Upper lobe of left lung (tissue), 6 donors: ENCODE results near the gene GRHPR. TPM values are rescaled to one million over a fixed set of nuclear protein-coding genes. Genes with fewer than 3 reads are reported as not detected.

ENCODE experiments used
- ATAC-seq, 2 donors: fragments of 200-7000 bp; cut with Tn5 transposase; one replicate each; pipeline ENCODE4 v1.9.1; 2022; ENCODE audit warnings: mild to moderate bottlenecking in 2 of 2, moderate library complexity in 2 of 2; ENCODE audit not compliant: low FRiP score in 2 of 2
- DNase-seq, 2 donors: peaks; one replicate each; pipeline ENCODE4 v3.0.0-alpha.2; 2019 to 2020
- H3K27ac ChIP-seq, 4 donors: fragments of 200-600 bp; sonication (generic); one replicate each; pipeline ENCODE4 v1.5.1; 2016 to 2019
- H3K27me3 ChIP-seq, 4 donors: fragments of 200-600 bp; sonication (generic); one replicate each; pipeline ENCODE4 v1.5.1; 2017 to 2019
- H3K36me3 ChIP-seq, 4 donors: fragments of 200-600 bp; sonication (generic); one replicate each; pipeline ENCODE4 v1.5.1; 2016 to 2019
- H3K4me1 ChIP-seq, 4 donors: fragments of 200-600 bp; sonication (generic); one replicate each; pipeline ENCODE4 v1.5.1; 2018 to 2019
- H3K4me3 ChIP-seq, 4 donors: fragments of 200-600 bp; sonication (generic); one replicate each; pipeline ENCODE4 v1.5.1; 2017 to 2019; ENCODE audit warnings: mild to moderate bottlenecking in 2 of 4, moderate library complexity in 1 of 4
- H3K9me3 ChIP-seq, 4 donors: fragments of 200-600 bp; sonication (generic); one replicate each; pipeline ENCODE4 v1.5.1; 2018 to 2019
- EP300 ChIP-seq, 4 donors: sonication (generic); formaldehyde crosslinking; IDR thresholded peaks; one replicate each; pipeline ENCODE4 v1.5.1; 2017; ENCODE audit warnings: antibody characterized with exemption in 4 of 4, control low read depth in 2 of 4
- POLR2A ChIP-seq, 4 donors: fragments of 450-650 bp; IDR thresholded peaks; one replicate each; pipeline ENCODE4 v1.5.1; 2016 to 2017; ENCODE audit warnings: antibody characterized with exemption in 4 of 4, mild to moderate bottlenecking in 2 of 4
- POLR2AphosphoS5 ChIP-seq, 2 donors: sonication (generic); formaldehyde crosslinking; IDR thresholded peaks; one replicate each; pipeline ENCODE4 v1.5.1; 2017; ENCODE audit warnings: antibody characterized with exemption in 2 of 2
- WGBS, 2 donors: methylation state at CpG; one replicate each; pipeline ENCODE4 v1.1.5; 2017 to 2018; 5-methylcytosine and 5-hydroxymethylcytosine counted together
- total RNA-seq, 6 donors: library from RNA; depleted of rRNA in 4 of 6; stranded (reverse); fragments of >200 nt in 4 of 6; gene quantifications; one replicate each; pipeline versions ENCODE4 v1.1.0 to v1.2.1, GENCODE V29; 2016 to 2021
- TF ChIP-seq, protein P1 (sequence below), 6 experiments: fragments of 450-650 bp in 4 of 6; fragments of 200-600 bp in 2 of 6; sonication (generic) in 2 of 6; IDR thresholded peaks; one replicate each; pipeline ENCODE4 v1.5.1; 2016 to 2019; ENCODE audit warnings: antibody characterized with exemption in 6 of 6
- donor health status: DM: no; HTN: no; CAD: no; lungs with moderate emphysema.
- donor health status: DM: no; HTN: yes; CAD: no; lungs with severe emphysema.

The GRHPR gene
- total RNA-seq, 6 donors from 2014 or later: 68.2 to 97.6 (median 81.3) TPM

DNA sequence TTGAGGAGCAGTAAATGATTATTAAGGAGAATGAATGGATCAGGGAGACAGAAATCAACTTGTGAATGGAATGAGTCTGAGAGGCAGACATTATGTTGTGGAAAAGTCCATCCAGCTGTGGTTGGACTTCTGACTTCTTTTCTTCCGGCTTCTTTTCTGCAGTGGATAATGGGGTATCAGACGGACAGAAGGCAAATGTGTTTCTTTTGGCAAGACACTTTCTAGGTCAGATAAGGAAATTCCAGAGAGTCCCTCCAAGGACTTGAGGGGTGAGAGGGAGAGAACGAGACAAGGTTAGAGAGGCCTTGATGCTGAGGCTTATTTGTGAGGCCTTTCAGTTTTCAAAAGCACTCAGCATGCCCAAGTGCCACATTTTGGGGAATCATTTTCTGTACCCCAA, 17.1 kb upstream of the GRHPR start:
- no peaks in the 10 kb centered on the region for H3K27me3 ChIP-seq
- DNase-seq (no peak), ATAC-seq (no peak)
- H3K9me3 ChIP-seq: no peaks in the 10 kb centered on the region
- no peak overlapping the region for H3K4me3 ChIP-seq
- H3K27ac ChIP-seq: no peak overlapping the region
- TF ChIP-seq POLR2A (IDR thresholded peaks at IDR 0.05): no peak
- TF ChIP-seq, protein P1, sequence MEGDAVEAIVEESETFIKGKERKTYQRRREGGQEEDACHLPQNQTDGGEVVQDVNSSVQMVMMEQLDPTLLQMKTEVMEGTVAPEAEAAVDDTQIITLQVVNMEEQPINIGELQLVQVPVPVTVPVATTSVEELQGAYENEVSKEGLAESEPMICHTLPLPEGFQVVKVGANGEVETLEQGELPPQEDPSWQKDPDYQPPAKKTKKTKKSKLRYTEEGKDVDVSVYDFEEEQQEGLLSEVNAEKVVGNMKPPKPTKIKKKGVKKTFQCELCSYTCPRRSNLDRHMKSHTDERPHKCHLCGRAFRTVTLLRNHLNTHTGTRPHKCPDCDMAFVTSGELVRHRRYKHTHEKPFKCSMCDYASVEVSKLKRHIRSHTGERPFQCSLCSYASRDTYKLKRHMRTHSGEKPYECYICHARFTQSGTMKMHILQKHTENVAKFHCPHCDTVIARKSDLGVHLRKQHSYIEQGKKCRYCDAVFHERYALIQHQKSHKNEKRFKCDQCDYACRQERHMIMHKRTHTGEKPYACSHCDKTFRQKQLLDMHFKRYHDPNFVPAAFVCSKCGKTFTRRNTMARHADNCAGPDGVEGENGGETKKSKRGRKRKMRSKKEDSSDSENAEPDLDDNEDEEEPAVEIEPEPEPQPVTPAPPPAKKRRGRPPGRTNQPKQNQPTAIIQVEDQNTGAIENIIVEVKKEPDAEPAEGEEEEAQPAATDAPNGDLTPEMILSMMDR (IDR thresholded peaks at IDR 0.05): no peak
- TF ChIP-seq POLR2AphosphoS5 (IDR thresholded peaks at IDR 0.05): no peak
- no peak for TF ChIP-seq EP300 (IDR thresholded peaks at IDR 0.05)
- no peaks in the 10 kb centered on the region for H3K4me1 ChIP-seq
- WGBS, 2 donors: 47 to 65% methylated on average over 3 of the region's 3 CpGs
- H3K36me3 ChIP-seq: no peaks in the 10 kb centered on the region

DNA sequence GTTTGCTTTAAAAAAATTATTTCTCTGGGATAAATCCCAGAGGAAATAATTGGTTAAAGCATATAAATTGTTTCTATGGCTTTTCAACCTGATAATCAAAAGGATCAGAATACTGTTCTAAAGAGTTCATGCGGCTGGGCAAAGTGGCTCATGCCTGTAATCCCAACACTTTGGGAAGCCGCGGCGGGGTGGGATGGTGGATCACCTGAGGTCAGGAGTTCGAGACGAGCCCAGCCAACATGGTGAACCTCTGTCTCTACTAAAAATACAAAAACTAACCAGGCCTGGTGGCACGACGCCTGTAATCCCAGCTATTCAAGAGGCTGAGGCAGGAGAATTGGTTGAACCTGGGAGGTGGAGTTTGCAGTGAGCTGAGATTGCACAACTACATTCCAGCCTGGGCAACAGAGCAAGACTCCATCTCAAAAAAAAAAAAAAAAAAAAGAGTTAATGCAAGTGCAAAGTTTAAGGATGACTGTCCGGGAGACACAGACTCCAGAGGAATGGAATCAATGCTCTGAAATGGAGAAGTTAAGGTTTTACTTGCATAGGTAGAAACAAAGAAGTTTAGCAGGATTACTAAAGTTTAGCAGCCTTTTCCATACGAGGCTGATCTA, 16.6 kb upstream of the GRHPR start:
- ATAC-seq (no peak), DNase-seq (no peak)
- Histone ChIP-seq H3K4me1 (no peaks in the 10 kb centered on the region), H3K27ac (no peak overlapping the region), H3K9me3 (no peaks in the 10 kb centered on the region), H3K4me3 (no peak overlapping the region), H3K36me3 (no peaks in the 10 kb centered on the region), H3K27me3 (no peaks in the 10 kb centered on the region)
- TF ChIP-seq POLR2AphosphoS5 (IDR thresholded peaks at IDR 0.05) (no peak), POLR2A (IDR thresholded peaks at IDR 0.05) (no peak), EP300 (IDR thresholded peaks at IDR 0.05) (no peak)
- TF ChIP-seq, protein P1 (IDR thresholded peaks at IDR 0.05): no peak
- 79 to 82% methylated on average over 10 of the region's 10 CpGs for WGBS, 2 donors

DNA sequence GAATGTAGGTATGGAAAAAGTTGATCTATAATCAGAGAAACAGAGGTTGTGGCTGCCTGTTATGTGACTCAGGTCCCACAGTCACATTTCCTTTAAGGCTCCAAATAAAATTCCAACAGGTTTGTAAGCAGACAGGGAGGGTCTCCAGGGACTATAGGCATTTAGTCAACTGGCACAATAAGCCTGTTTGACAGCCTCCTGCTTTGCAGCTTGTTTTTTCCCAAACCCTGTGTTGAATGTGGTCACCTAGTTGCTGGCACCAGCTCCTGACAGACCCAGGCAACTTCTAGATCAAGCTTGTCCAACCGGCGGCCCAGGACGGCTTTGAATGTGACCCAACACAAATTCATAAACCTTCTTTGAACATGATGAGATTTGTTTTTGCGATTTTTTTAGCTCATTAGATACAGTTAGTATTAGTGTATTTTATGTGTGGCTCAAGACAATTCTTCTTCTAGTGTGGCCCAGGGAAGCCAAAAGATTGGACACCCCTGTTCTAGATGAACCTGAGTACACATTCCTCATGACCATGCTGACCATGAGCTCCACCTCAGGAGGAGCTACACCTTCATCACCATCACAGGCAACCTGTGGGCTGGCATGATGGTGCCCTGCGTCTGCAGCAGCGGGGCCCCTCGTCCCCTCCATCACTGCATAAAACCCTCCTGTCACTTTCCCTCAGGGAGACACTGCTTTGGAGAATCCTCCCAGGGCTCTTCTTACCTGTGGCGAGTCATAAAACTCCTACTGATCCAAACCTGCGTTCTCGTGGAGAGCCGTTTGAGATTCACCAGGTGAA, 15.7 kb upstream of the GRHPR start:
- Histone ChIP-seq H3K27me3 (no peaks in the 10 kb centered on the region), H3K9me3 (no peaks in the 10 kb centered on the region), H3K27ac (no peak overlapping the region), H3K4me1 (no peaks in the 10 kb centered on the region), H3K36me3 (no peaks in the 10 kb centered on the region), H3K4me3 (no peak overlapping the region)
- TF ChIP-seq, protein P1 (IDR thresholded peaks at IDR 0.05): no peak
- TF ChIP-seq EP300 (IDR thresholded peaks at IDR 0.05): no peak
- TF ChIP-seq POLR2AphosphoS5 (IDR thresholded peaks at IDR 0.05): no peak
- no peak for TF ChIP-seq POLR2A (IDR thresholded peaks at IDR 0.05)
- no peak for ATAC-seq
- DNase-seq: no peak
- 95 to 98% methylated on average over 11 of the region's 11 CpGs for WGBS, 2 donors

DNA sequence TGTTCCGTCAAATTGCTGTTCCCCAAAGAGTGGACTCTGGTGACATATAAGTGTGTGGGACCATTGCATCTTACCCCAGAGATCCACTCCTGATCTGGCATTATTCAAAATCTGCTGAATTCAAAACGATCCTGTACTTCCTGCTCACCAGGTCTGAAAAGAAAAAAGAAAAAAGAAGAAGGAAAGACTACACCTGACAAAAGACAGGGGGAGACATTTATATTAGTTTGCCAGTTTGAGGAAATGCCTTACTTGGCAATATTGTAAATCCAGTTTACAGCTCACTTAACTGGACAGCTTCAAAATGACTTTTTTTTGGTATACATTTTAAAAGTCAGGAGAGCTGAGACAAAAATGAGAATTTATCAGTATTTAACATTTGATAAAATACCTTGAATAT, 15.0 kb upstream of the GRHPR start:
- Histone ChIP-seq H3K4me1 (no peaks in the 10 kb centered on the region), H3K36me3 (no peaks in the 10 kb centered on the region), H3K27ac (no peak overlapping the region), H3K9me3 (no peaks in the 10 kb centered on the region), H3K27me3 (no peaks in the 10 kb centered on the region), H3K4me3 (no peak overlapping the region)
- ATAC-seq (no peak), DNase-seq (no peak)
- no peak for TF ChIP-seq POLR2A (IDR thresholded peaks at IDR 0.05)
- no peak for TF ChIP-seq POLR2AphosphoS5 (IDR thresholded peaks at IDR 0.05)
- TF ChIP-seq, protein P1 (IDR thresholded peaks at IDR 0.05): no peak
- WGBS, 2 donors: 59 to 63% methylated on average over 2 of the region's 2 CpGs
